B cell (primary cell): ENCODE results near the gene RUVBL1. TPM values are rescaled to one million over a fixed set of nuclear protein-coding genes. Genes with fewer than 3 reads are reported as not detected.

Source experiments
- ATAC-seq: fragments of 200-7000 bp; cut with Tn5 transposase; one replicate; pipeline ENCODE4 v1.10.0; 2021; ENCODE audit warnings: low read depth, mild to moderate bottlenecking, moderate number of reproducible peaks, moderate library complexity
- CTCF ChIA-PET: fragments of 350-600 bp; sonication (Branson Sonifier 250); formaldehyde crosslinking; loops from one replicate; lab custom pipeline; 2021; ENCODE audit warnings: antibody characterized with exemption, inconsistent platforms; lab: Charles Lee
- POLR2A ChIA-PET: fragments of 350-600 bp; sonication (Branson Sonifier 250); formaldehyde crosslinking; loops from one replicate; lab custom pipeline; 2021; ENCODE audit warnings: antibody characterized with exemption; lab: Charles Lee
- DNase-seq: peaks from one replicate; pipeline ENCODE4 v3.0.0; 2013
- H2AFZ ChIP-seq: 2 replicates; pipeline ENCODE4 v1.6.1; 2012; ENCODE audit warnings: mild to moderate bottlenecking, low read depth, low read length; ENCODE audit not compliant: insufficient read depth, poor library complexity, severe bottlenecking
- H3K27ac ChIP-seq, 2 donors: 1 replicate in 1 of 2; 2 replicates in 1 of 2; pipeline ENCODE4 v1.5.1; 2012 to 2013; ENCODE audit warnings: low read length in 2 of 2, mild to moderate bottlenecking in 2 of 2, moderate library complexity in 1 of 2
- H3K27me3 ChIP-seq, 4 experiments: fragments of 200-600 bp in 1 of 4; sonication (generic) in 1 of 4; replicated peaks in 1 of 4; 1 replicate in 2 of 4; 2 replicates in 2 of 4; pipeline versions ENCODE4 v1.6.1 to v1.7.0; 2013 to 2016; ENCODE audit warnings: low read length in 3 of 4, mild to moderate bottlenecking in 2 of 4, mixed read lengths in 1 of 4, moderate library complexity in 1 of 4; ENCODE audit not compliant: insufficient read depth in 4 of 4, control insufficient read depth in 3 of 4; ENCODE audit errors: control extremely low read depth in 1 of 4
- H3K36me3 ChIP-seq, 2 experiments: replicated peaks in 1 of 2; 1 replicate in 1 of 2; 2 replicates in 1 of 2; pipeline versions ENCODE4 v1.6.1 to v1.7.1; 2013; ENCODE audit warnings: low read length in 1 of 2; ENCODE audit not compliant: insufficient read depth in 2 of 2, control insufficient read depth in 1 of 2; ENCODE audit errors: control extremely low read depth in 1 of 2, extremely low read depth in 1 of 2
- H3K4me1 ChIP-seq, 2 donors: fragments of 200-600 bp in 1 of 2; sonication (generic) in 1 of 2; 1 replicate in 1 of 2; 2 replicates in 1 of 2; pipeline versions ENCODE4 v1.5.1 to v1.6.1; 2013 to 2017; ENCODE audit warnings: low read length in 2 of 2; ENCODE audit not compliant: control insufficient read depth in 2 of 2, insufficient read depth in 2 of 2
- H3K4me2 ChIP-seq: replicated peaks from 2 replicates; pipeline ENCODE3; 2012; ENCODE audit warnings: mild to moderate bottlenecking, low read depth, low read length; ENCODE audit not compliant: poor library complexity, severe bottlenecking
- H3K4me3 ChIP-seq, 5 experiments: fragments of 200-600 bp in 1 of 5; sonication (generic) in 1 of 5; 1 replicate in 3 of 5; 2 replicates in 2 of 5; pipeline versions ENCODE4 v1.5.1 to v1.7.0; 2011 to 2016; ENCODE audit warnings: low read length in 4 of 5, mild to moderate bottlenecking in 4 of 5, low read depth in 2 of 5, control low read depth in 1 of 5, moderate library complexity in 1 of 5; ENCODE audit not compliant: insufficient read depth in 1 of 5; ENCODE audit errors: control extremely low read depth in 1 of 5, extremely low read depth in 1 of 5
- H3K79me2 ChIP-seq: fragments of 200-600 bp; sonication (generic); one replicate; pipeline ENCODE4 v1.6.0; 2016; ENCODE audit warnings: low read length; ENCODE audit not compliant: control insufficient read depth, insufficient read depth
- H3K9ac ChIP-seq: fragments of 200-600 bp; sonication (generic); 2 replicates; pipeline ENCODE4 v1.6.1; 2017; ENCODE audit warnings: mild to moderate bottlenecking, low read length, moderate library complexity
- H3K9me3 ChIP-seq, 3 donors: one replicate each; pipeline versions ENCODE4 v1.6.1 to v1.7.1; 2013; ENCODE audit warnings: low read length in 2 of 3; ENCODE audit not compliant: control insufficient read depth in 2 of 3, insufficient read depth in 1 of 3; ENCODE audit errors: control extremely low read depth in 1 of 3
- H4K20me1 ChIP-seq: 2 replicates; pipeline ENCODE4 v1.6.0; 2012; ENCODE audit warnings: mild to moderate bottlenecking, low read length; ENCODE audit not compliant: insufficient read depth, control insufficient read depth, poor library complexity, severe bottlenecking
- H3K27ac Mint-ChIP-seq: one replicate; pipeline ENCODE4 v1.8.0; 2021; ENCODE audit warnings: mixed read lengths
- H3K27me3 Mint-ChIP-seq: one replicate; pipeline ENCODE4 v1.8.0; 2021; ENCODE audit warnings: mixed read lengths
- H3K4me1 Mint-ChIP-seq: one replicate; pipeline ENCODE4 v1.8.0; 2021; ENCODE audit warnings: mixed read lengths
- H3K4me3 Mint-ChIP-seq: one replicate; pipeline ENCODE4 v1.8.0; 2021; ENCODE audit warnings: mixed read lengths
- H3K9me3 Mint-ChIP-seq: one replicate; pipeline ENCODE4 v1.8.0; 2022; ENCODE audit warnings: mixed read lengths; ENCODE audit not compliant: insufficient read depth
- CTCF ChIP-seq: fragments of 200-600 bp; IDR thresholded peaks from one replicate; pipeline ENCODE4 v1.8.0; 2022; ENCODE audit warnings: antibody characterized with exemption, mild to moderate bottlenecking
- EZH2 ChIP-seq: IDR thresholded peaks from 2 replicates; pipeline ENCODE4 v1.6.1; 2012; ENCODE audit warnings: borderline replicate concordance, low read depth, mild to moderate bottlenecking, moderate library complexity, low read length; ENCODE audit not compliant: insufficient read depth, poor library complexity, severe bottlenecking
- WGBS: methylation state at CpG from one replicate; pipeline ENCODE4 v1.1.5; 2013; ENCODE audit warnings: missing lambda C conversion rate; ENCODE audit not compliant: insufficient coverage; 5-methylcytosine and 5-hydroxymethylcytosine counted together
- intact Hi-C: fragments of 100-400 bp; cut with micrococcal nuclease; formaldehyde crosslinking; loops from one replicate; pipeline ENCODE4 v1.10.0; 2022
- polyA plus RNA-seq: library from polyadenylated mRNA; depleted of rRNA; stranded (reverse); fragments of >200 nt; gene quantifications from 2 replicates; pipeline ENCODE4 v1.2.3, GENCODE V29; 2012
- total RNA-seq, 2 donors: library from RNA; stranded (reverse); fragments of 120-200 nt in 1 of 2; gene quantifications; 1 replicate in 1 of 2; 2 replicates in 1 of 2; pipeline versions ENCODE4 v1.2.3 to v1.2.4, GENCODE V29; 2013 to 2022

The RUVBL1 gene
- total and polyA plus RNA-seq, 2 donors (not counting 1 experiment from before 2014, with no cell fraction given) = 20.4 to 20.5 TPM

- ChIA-PET CTCF (interaction anchor here (1.0 kb wide), 2 partner anchors 19 to 20 kb away, joined by 3 to 4 read pairs; no protein-coding TSS in a partner anchor), POLR2A (interaction anchor here (1.0 kb wide), 1 partner anchor 8 kb away, joined by 3 read pairs; no protein-coding TSS in a partner anchor)
- TF ChIP-seq EZH2 = no peak
- TF ChIP-seq CTCF = no peak
- no peaks in the 10 kb centered on the region for H3K9me3 Mint-ChIP-seq
- intact Hi-C loops = no loop called here
- Histone ChIP-seq H3K4me2 (peak overlapping the region; percentile 23), H3K79me2 (peaks cover 40% of the 10 kb centered on the region), H2AFZ (peak overlapping the region; percentile 15), H3K4me1 (peaks cover 16 to 22% of the 10 kb centered on the region in 2 donors), H3K36me3 (peaks cover 0 to 33% of the 10 kb centered on the region in 2 experiments), H3K4me3 (peak overlapping the region in 1 of 5 experiments; percentile 7), H4K20me1 (no peaks in the 10 kb centered on the region), H3K9me3 (no peaks in the 10 kb centered on the region), H3K27ac (peak overlapping the region; percentile 38 to 68), H3K9ac (peak overlapping the region; percentile 26), H3K27me3 (no peaks in the 10 kb centered on the region)
- H3K27ac Mint-ChIP-seq = peak overlapping the region; percentile 86
- peak; percentile 82 for ATAC-seq
- peak overlapping the region; percentile 65 for H3K4me3 Mint-ChIP-seq
- 67% methylated on average over 9 of the region's 9 CpGs for WGBS
- DNase-seq = peak; percentile 28
- H3K4me1 Mint-ChIP-seq = peaks cover 28% of the 10 kb centered on the region
- no peaks in the 10 kb centered on the region for H3K27me3 Mint-ChIP-seq
Observed at GRCh38 chr3:128113817-128114794, 9.5 kb downstream of the RUVBL1 start.
